ENCODE data around the gene MECR.

The MECR gene

GRCh38 chr1:29259802-29260441 lies 29.2 kb upstream of the MECR start:
- TF ChIP-seq, protein P1, sequence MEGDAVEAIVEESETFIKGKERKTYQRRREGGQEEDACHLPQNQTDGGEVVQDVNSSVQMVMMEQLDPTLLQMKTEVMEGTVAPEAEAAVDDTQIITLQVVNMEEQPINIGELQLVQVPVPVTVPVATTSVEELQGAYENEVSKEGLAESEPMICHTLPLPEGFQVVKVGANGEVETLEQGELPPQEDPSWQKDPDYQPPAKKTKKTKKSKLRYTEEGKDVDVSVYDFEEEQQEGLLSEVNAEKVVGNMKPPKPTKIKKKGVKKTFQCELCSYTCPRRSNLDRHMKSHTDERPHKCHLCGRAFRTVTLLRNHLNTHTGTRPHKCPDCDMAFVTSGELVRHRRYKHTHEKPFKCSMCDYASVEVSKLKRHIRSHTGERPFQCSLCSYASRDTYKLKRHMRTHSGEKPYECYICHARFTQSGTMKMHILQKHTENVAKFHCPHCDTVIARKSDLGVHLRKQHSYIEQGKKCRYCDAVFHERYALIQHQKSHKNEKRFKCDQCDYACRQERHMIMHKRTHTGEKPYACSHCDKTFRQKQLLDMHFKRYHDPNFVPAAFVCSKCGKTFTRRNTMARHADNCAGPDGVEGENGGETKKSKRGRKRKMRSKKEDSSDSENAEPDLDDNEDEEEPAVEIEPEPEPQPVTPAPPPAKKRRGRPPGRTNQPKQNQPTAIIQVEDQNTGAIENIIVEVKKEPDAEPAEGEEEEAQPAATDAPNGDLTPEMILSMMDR (conservative IDR thresholded peaks at IDR 0.05) = no peak
- peak overlapping the region; percentile 45; the same call in 1 of the 2 replicates for H3K27ac ChIP-seq

GRCh38 chr1:29258976-29259801 lies 28.5 kb upstream of the MECR start:
- peak overlapping the region; percentile 45; the same call in 1 of the 2 replicates for H3K27ac ChIP-seq
- TF ChIP-seq, protein P1 (conservative IDR thresholded peaks at IDR 0.05) = no peak

- TF ChIP-seq, protein P1 (conservative IDR thresholded peaks at IDR 0.05) = no peak
- no peak overlapping the region for H3K27ac ChIP-seq
These were observed 27.6 kb upstream of the MECR start for GRCh38 chr1:29258189-29258975.

DNA sequence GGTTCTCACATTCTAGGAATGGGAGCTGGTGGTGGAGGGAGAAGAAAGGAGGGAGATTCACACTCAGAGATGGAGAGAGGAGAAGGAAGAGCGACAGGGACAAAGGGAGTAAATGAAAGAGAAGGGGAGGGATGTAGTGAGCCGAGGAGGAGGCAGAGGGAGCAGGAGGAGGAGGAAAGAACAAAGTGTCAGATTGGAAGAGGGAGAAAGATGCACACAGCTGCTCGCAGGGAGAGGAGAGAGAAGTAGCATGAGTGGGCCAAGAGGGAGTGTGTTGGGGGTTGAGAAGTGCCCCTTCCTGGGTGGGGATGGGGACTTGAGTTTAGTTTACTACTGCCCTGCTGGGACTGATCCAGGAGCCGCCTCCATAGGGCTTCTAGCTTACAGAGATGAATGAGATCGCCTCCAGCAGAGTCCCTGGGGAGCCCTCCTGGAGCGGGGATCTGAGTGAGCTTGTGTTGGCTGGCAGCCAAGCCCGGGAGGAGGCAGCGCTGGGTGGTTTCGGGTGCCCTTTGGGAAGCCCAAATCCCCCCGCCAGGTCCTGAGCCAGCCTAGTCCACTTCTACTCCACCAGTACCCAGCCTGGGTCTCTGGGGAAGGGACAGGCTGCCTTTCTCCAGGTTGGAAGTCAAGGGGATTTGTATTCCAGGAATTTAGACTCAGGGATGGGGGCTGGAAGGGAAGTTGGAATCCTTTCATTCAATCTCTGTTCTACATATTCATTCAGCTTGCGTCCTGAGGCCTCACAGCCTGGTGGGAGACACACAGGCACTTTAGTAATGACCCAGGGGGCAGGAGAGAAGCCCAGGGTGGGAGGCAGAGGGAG lies 26.5 kb upstream of the MECR start:
- TF ChIP-seq, protein P1 (conservative IDR thresholded peaks at IDR 0.05) = no peak
- no peak overlapping the region for H3K27ac ChIP-seq

- TF ChIP-seq, protein P1 (conservative IDR thresholded peaks at IDR 0.05) = no peak
- H3K27ac ChIP-seq = no peak overlapping the region
These were observed 25.7 kb upstream of the MECR start for GRCh38 chr1:29256394-29256793.

DNA sequence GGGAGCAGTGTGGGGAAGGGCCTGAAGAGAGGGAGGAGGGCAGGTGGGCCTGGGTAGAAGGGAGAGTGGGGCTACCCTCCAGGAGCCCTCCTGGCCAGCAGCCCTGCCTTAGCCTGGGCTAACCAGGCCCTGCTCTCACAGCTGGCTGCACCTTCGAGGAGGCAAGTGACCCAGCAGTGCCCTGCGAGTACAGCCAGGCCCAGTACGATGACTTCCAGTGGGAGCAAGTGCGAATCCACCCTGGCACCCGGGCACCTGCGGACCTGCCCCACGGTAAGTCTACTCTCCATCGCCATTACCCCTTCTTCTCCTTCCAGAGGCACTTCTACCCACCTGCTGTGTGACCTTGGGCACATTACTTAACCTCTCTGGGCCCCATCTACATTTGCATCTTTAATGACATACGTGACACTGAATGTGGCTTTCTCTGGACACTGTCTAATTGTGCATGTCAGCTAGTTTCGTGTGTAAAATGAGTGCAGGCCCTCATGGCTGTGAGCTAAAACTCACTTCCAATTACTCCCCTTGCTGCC lies 24.5 kb upstream of the MECR start:
- no peak overlapping the region for H3K27ac ChIP-seq
- TF ChIP-seq, protein P1 (conservative IDR thresholded peaks at IDR 0.05) = no peak

Data from VCaP (cell line).